GM12878 (cell line): Measurements from ENCODE around the gene CHRNE. TPM values are rescaled to one million over a fixed set of nuclear protein-coding genes. Genes with fewer than 3 reads are reported as not detected.

Experiments
- BHLHE40 ChIP-seq, 2 experiments: fragments of 450-650 bp in 1 of 2; IDR thresholded peaks; 2 replicates each; pipeline ENCODE4 v1.6.1; 2011 to 2017; ENCODE audit warnings: low read depth in 2 of 2, borderline replicate concordance in 1 of 2, improper control_type of control experiment in 1 of 2, low read length in 1 of 2, mild to moderate bottlenecking in 1 of 2
- CBFB ChIP-seq: IDR thresholded peaks from 2 replicates; pipeline ENCODE4 v1.6.1; 2016; ENCODE audit warnings: antibody characterized with exemption, low read depth
- E2F8 ChIP-seq: fragments of 450-650 bp; IDR thresholded peaks from 2 replicates; pipeline ENCODE4 v1.6.1; 2018; ENCODE audit warnings: mild to moderate bottlenecking, low read depth, moderate library complexity; ENCODE audit not compliant: partially characterized antibody
- EED ChIP-seq: sonication (generic); IDR thresholded peaks from 2 replicates; pipeline ENCODE4 v1.6.1; 2016; ENCODE audit warnings: antibody characterized with exemption, low read depth
- ETV6 ChIP-seq, 2 experiments: fragments of 450-650 bp in 1 of 2; IDR thresholded peaks in 1 of 2; conservative IDR thresholded peaks in 1 of 2; 2 replicates each; pipeline ENCODE4 v1.6.1; 2014; ENCODE audit warnings: antibody characterized with exemption in 1 of 2, borderline replicate concordance in 1 of 2, low read depth in 1 of 2, mild to moderate bottlenecking in 1 of 2, moderate library complexity in 1 of 2
- IKZF1 ChIP-seq: fragments of 450-650 bp; conservative IDR thresholded peaks from 2 replicates; pipeline ENCODE4 v1.6.1; 2017; ENCODE audit warnings: antibody characterized with exemption, mild to moderate bottlenecking
- IKZF2 ChIP-seq, 2 experiments: fragments of 450-650 bp; IDR thresholded peaks; 2 replicates each; pipeline ENCODE4 v1.6.1; 2017; ENCODE audit warnings: mild to moderate bottlenecking in 2 of 2, moderate library complexity in 2 of 2
- MEF2B ChIP-seq: fragments of 450-650 bp; IDR thresholded peaks from 2 replicates; pipeline ENCODE4 v1.6.1; 2018; ENCODE audit warnings: mild to moderate bottlenecking, moderate library complexity; ENCODE audit not compliant: partially characterized antibody, poor library complexity, severe bottlenecking
- NBN ChIP-seq: fragments of 450-650 bp; IDR thresholded peaks from 2 replicates; pipeline ENCODE4 v1.6.1; 2016
- POLR2AphosphoS2 ChIP-seq: IDR thresholded peaks from 2 replicates; pipeline ENCODE4 v1.6.1; 2011; ENCODE audit warnings: low read depth, mild to moderate bottlenecking, low read length, improper control_type of control experiment, moderate library complexity
- PRDM15 ChIP-seq: fragments of 450-650 bp; formaldehyde crosslinking; IDR thresholded peaks from 2 replicates; pipeline ENCODE4 v1.4.0; 2020; ENCODE audit warnings: mild to moderate bottlenecking, moderate library complexity
- RELB ChIP-seq: fragments of 450-650 bp; IDR thresholded peaks from 2 replicates; pipeline ENCODE4 v1.6.1; 2017; ENCODE audit warnings: low read depth, mild to moderate bottlenecking, moderate library complexity
- SIX5 ChIP-seq: IDR thresholded peaks from 2 replicates; pipeline ENCODE4 v1.6.1; 2011; ENCODE audit warnings: mild to moderate bottlenecking, low read depth, low read length, moderate library complexity; ENCODE audit not compliant: severe bottlenecking
- SMAD1 ChIP-seq: fragments of 450-650 bp; IDR thresholded peaks from 2 replicates; pipeline ENCODE4 v1.6.1; 2018; ENCODE audit warnings: mild to moderate bottlenecking, low read depth; ENCODE audit not compliant: partially characterized antibody
- SRF ChIP-seq, 2 experiments: IDR thresholded peaks; 2 replicates each; pipeline ENCODE4 v1.6.1; 2011; ENCODE audit warnings: low read depth in 2 of 2, low read length in 2 of 2, mild to moderate bottlenecking in 1 of 2, moderate library complexity in 1 of 2
- ZBTB4 ChIP-seq: fragments of 450-650 bp; formaldehyde crosslinking; IDR thresholded peaks from 2 replicates; pipeline ENCODE4 v1.4.0; 2022; ENCODE audit warnings: mild to moderate bottlenecking, moderate library complexity
- polyA plus RNA-seq, 11 experiments: library from polyadenylated mRNA; depleted of rRNA in 4 of 11; unstranded in 6 of 11; stranded (reverse) in 5 of 11; fragments of >200 nt; fragmentation: Nextera tagmentation in 4 of 11; fragmentation: Illumina TruSeq in 1 of 11; extraction: Ambion mirVana in 4 of 11; extraction: Trizol in 1 of 11; gene quantifications; 1 replicate in 1 of 11; 2 replicates in 10 of 11; pipeline versions ENCODE4 v1.2.1 to v1.2.3, GENCODE V29; 2011 to 2016; ENCODE audit warnings: inconsistent platforms in 2 of 11, missing spikeins in 2 of 11, low read depth in 1 of 11
- total RNA-seq, 4 experiments: library from RNA; depleted of rRNA in 3 of 4; stranded (reverse); fragments of >200 nt in 3 of 4; fragmentation: Illumina TruSeq in 1 of 4; extraction: Trizol in 1 of 4; gene quantifications; 2 replicates each; pipeline versions ENCODE4 v1.2.1 to v1.2.3, GENCODE V29; 2013 to 2021

CHRNE gene
- total and polyA plus RNA-seq, 10 of the 15 experiments (the other 5 are each of a cell fraction or from before 2014, with no cell fraction given), result 0.05 to 0.11 (median 0.08) TPM; not detected in 6

GRCh38 chr17:4944163-4944553 is 41.3 kb upstream of the CHRNE start (continued):
- TF ChIP-seq PRDM15 (CRISPR knock-in tag) (0 out of 2 replicates have a peak, but pooled peaks have one; percentile 29), ETV6 (conservative IDR thresholded peaks at IDR 0.05 in 1 of 2, IDR thresholded peaks at IDR 0.05 in 1 of 2; ENCODE audit: borderline replicate concordance in 1 of 2, low read depth in 1 of 2) (0 out of 4 replicates have a peak, but pooled peaks of 1 of the 2 experiments have one; percentile 20), IKZF1 (peak; percentile 51), MEF2B (peak; percentile 69), ZBTB4 (0 out of 2 replicates have a peak, but pooled peaks have one; percentile 62), POLR2AphosphoS2 (peak; percentile 24; the same call in 1 of the 2 replicates), RELB (peak; percentile 31), BHLHE40 (IDR thresholded peaks at IDR 0.05; ENCODE audit: borderline replicate concordance in 1 of 2, low read depth in 2 of 2, low read length in 1 of 2) (0 out of 4 replicates have a peak, but pooled peaks of 1 of the 2 experiments have one; percentile 26), CBFB (peak; percentile 8; the same call in 1 of the 2 replicates), SRF (IDR thresholded peaks at IDR 0.05; ENCODE audit: low read depth in 2 of 2, low read length in 2 of 2) (peak; percentile 91 to 95), SIX5 (no peak), EED (0 out of 2 replicates have a peak, but pooled peaks have one; percentile 30), SMAD1 (peak; percentile 63), NBN (peak; percentile 57; the same call in 1 of the 2 replicates), E2F8 (peak; percentile 54), IKZF2 (IDR thresholded peaks at IDR 0.05) (peak; percentile 54 to 71)
